ENCODE measurements around the gene FOXN3.
"Not testable (repeated sequence)": the region's sequence is repeated elsewhere in the genome, so short reads cannot be mapped to it uniquely, and the experiment has no call there.

FOXN3 gene

DNA sequence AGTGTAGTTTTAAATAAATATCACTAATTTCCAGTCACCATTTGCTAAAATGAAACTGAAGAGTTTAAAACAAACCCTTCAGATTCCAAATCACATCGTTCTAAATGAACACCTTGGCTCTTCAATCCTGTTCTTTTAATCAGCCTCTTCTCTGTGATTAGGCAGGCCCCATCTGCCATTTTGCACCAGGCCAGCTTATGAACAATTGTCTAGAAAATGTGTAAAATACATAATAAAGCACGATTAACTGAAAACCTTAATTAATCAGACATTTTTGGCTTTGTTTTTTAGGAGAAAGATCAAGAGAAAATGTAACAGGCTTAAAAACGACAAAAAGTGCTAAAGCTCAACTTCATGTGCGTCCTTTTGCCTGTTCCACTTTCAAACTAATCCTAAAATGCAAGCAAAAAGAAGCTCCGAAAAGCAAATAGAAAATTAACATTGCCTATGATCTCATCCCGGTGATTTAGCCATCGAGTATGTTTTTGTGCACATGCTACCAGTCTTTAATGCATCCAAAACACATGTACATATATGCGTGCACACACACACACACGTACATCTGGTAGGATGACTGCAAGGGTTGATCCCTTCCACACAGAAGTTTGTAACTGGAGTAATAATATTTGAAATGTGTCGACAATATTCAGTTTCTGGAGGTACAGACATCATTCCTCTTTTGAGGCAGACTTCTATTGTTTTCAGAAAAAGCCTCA lies 288.6 kb downstream of the FOXN3 start:
- no peak for DNase-seq (ENCODE audit: low spot score)

- no peak for DNase-seq (ENCODE audit: low spot score)
These were observed 290.6 kb downstream of the FOXN3 start for GRCh38 chr14:89126461-89126860.

- no peak for DNase-seq (ENCODE audit: low spot score)
These were observed 291.8 kb downstream of the FOXN3 start for GRCh38 chr14:89125216-89125615.

GRCh38 chr14:89123851-89124250 lies 293.2 kb downstream of the FOXN3 start:
- DNase-seq (ENCODE audit: low spot score) = no peak

DNA sequence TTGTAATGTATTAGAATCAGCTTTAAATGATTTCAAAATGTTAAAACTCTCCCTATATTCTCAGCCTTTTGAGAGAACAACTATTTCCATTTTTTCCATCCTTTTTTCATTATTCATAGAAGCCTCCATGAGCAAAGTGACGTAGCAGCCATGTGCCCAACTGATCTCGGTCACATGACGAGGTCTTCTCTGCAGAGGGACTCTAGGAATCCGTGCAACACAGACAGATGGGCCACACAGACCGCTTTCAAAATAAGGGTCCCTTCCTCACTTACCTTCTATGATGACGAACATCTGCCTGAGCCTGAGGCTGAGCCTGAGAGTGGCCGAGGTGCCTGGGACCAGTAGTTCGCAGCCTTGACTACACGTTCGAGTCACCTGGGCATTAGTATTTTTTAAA lies 293.8 kb downstream of the FOXN3 start:
- no peak for DNase-seq (ENCODE audit: low spot score)

DNA sequence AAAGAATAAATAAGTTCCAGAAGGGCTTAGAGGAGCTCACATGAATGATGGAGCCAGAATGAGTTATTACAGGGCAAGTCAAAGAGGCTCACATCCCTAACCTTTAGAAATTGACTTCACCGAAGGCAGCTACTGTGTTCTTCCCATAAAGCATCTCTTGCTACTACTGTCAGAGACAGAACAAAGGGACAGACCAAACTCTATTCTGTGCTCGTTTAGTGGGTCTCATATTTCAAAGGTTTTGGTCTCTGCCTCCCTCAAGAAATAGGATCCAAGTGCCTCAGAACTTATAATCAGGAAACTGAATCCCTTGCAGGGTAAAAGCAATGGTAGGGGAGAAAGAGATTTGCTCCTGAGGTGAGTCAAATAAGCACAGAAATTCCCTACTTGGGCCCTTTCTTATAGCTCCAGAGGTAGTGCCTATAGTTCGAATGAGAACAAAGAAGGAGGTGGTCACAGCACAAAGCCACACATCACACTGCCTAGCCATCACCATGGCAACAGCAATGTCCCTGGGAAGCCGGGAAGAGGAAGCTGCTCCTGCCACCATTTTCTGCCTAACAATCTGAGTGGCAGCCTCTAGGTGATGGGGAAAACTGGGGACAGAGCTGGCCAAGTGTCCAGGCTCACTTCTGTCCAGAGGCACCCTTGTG lies 294.9 kb downstream of the FOXN3 start:
- DNase-seq (ENCODE audit: low spot score) = no peak

- no peak for DNase-seq (ENCODE audit: low spot score)
These were observed 300.0 kb downstream of the FOXN3 start for GRCh38 chr14:89117012-89117411.

DNA sequence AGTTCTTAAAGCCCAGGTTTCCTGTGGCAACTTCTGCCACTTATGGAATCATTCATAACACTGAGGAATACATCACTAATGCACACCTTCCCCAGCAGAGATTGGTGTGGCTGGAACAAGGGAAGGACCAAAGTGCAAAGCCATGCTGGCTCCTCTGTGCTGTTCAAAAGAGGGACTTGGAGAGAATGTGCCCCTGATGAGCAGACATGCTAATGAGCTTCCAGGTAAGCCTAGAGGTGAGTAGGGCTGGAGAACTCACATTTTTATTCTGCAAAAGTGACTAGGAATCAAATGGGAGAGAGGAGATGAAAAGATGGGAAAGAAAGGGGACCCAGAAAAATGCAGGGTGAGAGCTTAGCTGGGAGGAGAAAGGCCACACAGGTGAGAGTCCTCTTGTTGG lies 302.9 kb downstream of the FOXN3 start:
- DNase-seq (ENCODE audit: low spot score) = no peak

GRCh38 chr14:89112720-89113119 lies 304.3 kb downstream of the FOXN3 start:
- DNase-seq (ENCODE audit: low spot score) = no peak

- not testable (repeated sequence) for DNase-seq (ENCODE audit: low spot score)
These were observed 305.1 kb downstream of the FOXN3 start for GRCh38 chr14:89111766-89112543.

GRCh38 chr14:89111232-89111631 lies 305.8 kb downstream of the FOXN3 start:
- not testable (repeated sequence) for DNase-seq (ENCODE audit: low spot score)

DNA sequence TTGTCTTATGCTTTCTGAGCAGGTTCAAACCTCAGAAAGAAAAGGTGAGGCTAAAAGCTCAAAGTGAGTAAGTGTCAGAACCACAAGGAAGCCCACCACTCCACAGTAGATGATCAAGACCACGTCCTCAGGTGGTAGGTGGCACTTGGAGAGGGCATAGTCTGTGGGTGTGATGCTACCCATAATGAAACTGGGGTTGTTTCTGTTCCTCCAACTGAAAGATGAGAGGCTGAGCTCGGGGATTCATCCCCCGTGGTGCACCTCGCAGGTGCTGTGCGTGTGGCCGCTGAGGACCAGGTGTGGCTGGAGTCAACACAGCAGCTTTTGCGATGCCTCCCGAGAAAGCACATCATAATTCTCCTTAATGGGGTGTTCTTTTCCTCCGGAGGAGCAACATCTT lies 306.9 kb downstream of the FOXN3 start:
- DNase-seq (ENCODE audit: low spot score) = no peak

DNA sequence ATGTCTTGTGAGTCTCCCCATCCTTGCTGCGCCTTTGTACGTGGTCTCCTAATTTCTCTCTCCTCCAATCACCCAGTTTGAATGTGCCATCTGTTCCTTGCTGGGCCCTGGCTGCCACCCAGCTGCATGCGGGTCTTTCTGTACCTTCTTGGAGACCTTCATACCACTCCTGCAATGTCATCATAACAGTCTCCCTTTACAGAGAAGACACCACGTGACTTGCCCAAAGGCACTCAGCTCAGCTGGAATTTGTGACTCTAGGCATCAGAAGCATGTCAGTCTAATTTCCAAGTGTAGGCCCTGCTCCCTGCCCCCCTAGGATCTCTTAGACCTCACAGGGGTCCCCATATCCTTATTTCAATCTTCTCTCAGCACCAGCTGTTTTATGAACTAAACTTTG lies 308.4 kb downstream of the FOXN3 start:
- no peak for DNase-seq (ENCODE audit: low spot score)

DNA sequence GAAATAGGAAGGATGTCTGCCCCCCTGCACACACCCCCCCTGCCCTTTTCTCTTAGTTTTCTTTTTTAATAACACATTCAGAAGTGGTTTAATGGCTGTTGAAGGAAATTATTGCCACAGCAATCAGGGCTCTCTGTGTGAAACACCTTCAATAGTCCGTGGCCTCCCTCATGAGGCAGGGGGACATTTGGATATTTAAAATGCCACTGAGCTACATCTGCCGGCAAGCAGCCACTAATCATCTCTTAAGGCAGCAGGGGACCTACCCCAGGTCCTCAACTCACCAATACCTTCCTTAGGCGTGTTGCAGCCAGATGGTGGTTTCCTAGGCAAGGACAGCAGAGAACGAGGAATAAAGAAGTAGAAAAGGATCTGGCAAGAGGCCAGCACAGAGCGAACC lies 309.4 kb downstream of the FOXN3 start:
- DNase-seq (ENCODE audit: low spot score) = no peak
